NCI-H146 (cell line): ENCODE results near the gene SIRPA.
A peak's percentile ranks its signal among the peaks of the same experiment; 100 is the strongest.

ENCODE experiments used
- DNase-seq: peaks from one replicate; lab custom pipeline; 2025; lab: John Stamatoyannopoulos, UW

SIRPA gene

GRCh38 chr20:1894951-1895673, at the start of gene SIRPA:
Gene SIRPA (plus strand): TSS chr20:1895407. CDS start chr20:1895448, 41 bp downstream.
- DNase-seq: peak; percentile 34

GRCh38 chr20:1845701-1846100, 49.5 kb upstream of the SIRPA start:
- no peak for DNase-seq

GRCh38 chr20:1846341-1846740, 48.9 kb upstream of the SIRPA start:
- DNase-seq: no peak

- no peak for DNase-seq
These were observed 48.3 kb upstream of the SIRPA start for GRCh38 chr20:1846876-1847275.

GRCh38 chr20:1847780-1848179, 47.4 kb upstream of the SIRPA start:
- DNase-seq: no peak

GRCh38 chr20:1848373-1848772, 46.8 kb upstream of the SIRPA start:
- no peak for DNase-seq

- DNase-seq: no peak
These were observed 43.8 kb upstream of the SIRPA start for GRCh38 chr20:1851396-1851795.

GRCh38 chr20:1853473-1853872, 41.7 kb upstream of the SIRPA start:
- DNase-seq: no peak

GRCh38 chr20:1854246-1854645, 41.0 kb upstream of the SIRPA start:
- peak; percentile 10 for DNase-seq

GRCh38 chr20:1855109-1855508, 40.1 kb upstream of the SIRPA start:
- no peak for DNase-seq

GRCh38 chr20:1855690-1856089, 39.5 kb upstream of the SIRPA start:
- DNase-seq: no peak

GRCh38 chr20:1856424-1856823, 38.8 kb upstream of the SIRPA start:
- no peak for DNase-seq

GRCh38 chr20:1857466-1857865, 37.7 kb upstream of the SIRPA start:
- DNase-seq: no peak

- no peak for DNase-seq
These were observed 36.3 kb upstream of the SIRPA start for GRCh38 chr20:1858871-1859270.

GRCh38 chr20:1860446-1860845, 34.8 kb upstream of the SIRPA start:
- no peak for DNase-seq

- DNase-seq: no peak
These were observed 33.7 kb upstream of the SIRPA start for GRCh38 chr20:1861347-1861976.

GRCh38 chr20:1861996-1862662, 33.1 kb upstream of the SIRPA start:
- no peak for DNase-seq

GRCh38 chr20:1862663-1863053, 32.5 kb upstream of the SIRPA start:
- DNase-seq: no peak

GRCh38 chr20:1863296-1863695, 31.9 kb upstream of the SIRPA start:
- DNase-seq: no peak

- DNase-seq: no peak
These were observed 28.4 kb upstream of the SIRPA start for GRCh38 chr20:1866834-1867233.

GRCh38 chr20:1867495-1868260, 27.5 kb upstream of the SIRPA start:
- DNase-seq: no peak

GRCh38 chr20:1868856-1869255, 26.4 kb upstream of the SIRPA start:
- no peak for DNase-seq

GRCh38 chr20:1870323-1870722, 24.9 kb upstream of the SIRPA start:
- no peak for DNase-seq
